HCT116 (cell line): ENCODE results near the gene LCP1. TPM values are rescaled to one million over a fixed set of nuclear protein-coding genes. Genes with fewer than 3 reads are reported as not detected.

Experiments
- ATAC-seq: fragments of 200-7000 bp; cut with Tn5 transposase; 2 replicates; pipeline ENCODE4 v1.9.1; 2020; ENCODE audit warnings: mild to moderate bottlenecking, moderate library complexity
- BruUV-seq: library from RNA; stranded (reverse); fragments of 400-500 nt; replicated peaks from 2 replicates; lab custom pipeline; 2021; lab: Mats Ljungman, UMichigan
- CTCF ChIA-PET: fragments of 300-600 bp; sonication (Branson Sonifier 250); formaldehyde crosslinking; loops from one replicate; lab custom pipeline; 2021; ENCODE audit warnings: antibody characterized with exemption; lab: Charles Lee
- POLR2A ChIA-PET: fragments of 300-600, 350-600 bp; sonication (Branson Sonifier 250); formaldehyde crosslinking; loops from one replicate; lab custom pipeline; 2021; ENCODE audit warnings: antibody characterized with exemption; lab: Charles Lee
- RAD21 ChIA-PET, 2 experiments: fragments of 300-600 bp; sonication (Branson Sonifier 250); formaldehyde crosslinking; loops; one replicate each; lab custom pipeline; 2023; ENCODE audit warnings: low total read pairs in 2 of 2; ENCODE audit not compliant: uncharacterized antibody in 2 of 2, unreplicated experiment in 2 of 2, low non-redundant PET in 1 of 2; lab: Charles Lee
- DNase-seq: peaks from one replicate; pipeline ENCODE4 v3.0.0-alpha.2; 2010; ENCODE audit warnings: low read depth, low spot score
- H2AFZ ChIP-seq: fragments of 200-600 bp; shearing (Covaris generic), sonication (generic); 2 replicates; pipeline ENCODE4 v1.6.1; 2017; ENCODE audit warnings: low read depth, mixed run types, mixed read lengths, antibody characterized with exemption, low read length; ENCODE audit not compliant: poor library complexity, severe bottlenecking
- H3K27ac ChIP-seq: 2 replicates; pipeline ENCODE4 v1.5.1; 2012; ENCODE audit warnings: low read depth, low read length
- H3K27me3 ChIP-seq: fragments of 200-600 bp; sonication (generic); 2 replicates; pipeline ENCODE4 v1.6.1; 2016; ENCODE audit warnings: mixed run types, low read length, mixed read lengths; ENCODE audit not compliant: insufficient read depth
- H3K36me3 ChIP-seq, 2 experiments: fragments of 200-500 bp in 1 of 2; fragments of 200-600 bp in 1 of 2; sonication (Bioruptor generic) in 1 of 2; sonication (generic) in 1 of 2; 2 replicates each; pipeline versions ENCODE4 v1.5.1 to v1.6.1; 2014 to 2016; ENCODE audit warnings: low read length in 2 of 2, inconsistent platforms in 1 of 2, mixed read lengths in 1 of 2, mixed run types in 1 of 2; ENCODE audit not compliant: insufficient read depth in 2 of 2, control insufficient read depth in 1 of 2
- H3K4me1 ChIP-seq, 2 experiments: fragments of 200-600 bp in 1 of 2; sonication (generic) in 1 of 2; 2 replicates each; pipeline versions ENCODE4 v1.5.1 to v1.6.1; 2012 to 2017; ENCODE audit warnings: low read length in 2 of 2, inconsistent platforms in 1 of 2, mild to moderate bottlenecking in 1 of 2, mixed read lengths in 1 of 2, mixed run types in 1 of 2, moderate library complexity in 1 of 2; ENCODE audit not compliant: insufficient read depth in 2 of 2, control insufficient read depth in 1 of 2
- H3K4me2 ChIP-seq: fragments of 200-600 bp; sonication (generic); 2 replicates; pipeline ENCODE4 v1.6.1; 2017; ENCODE audit warnings: mixed run types, low read length, mixed read lengths
- H3K4me3 ChIP-seq, 2 experiments: fragments of 200-600 bp in 1 of 2; sonication (generic) in 1 of 2; replicated peaks in 1 of 2; 2 replicates each; pipeline ENCODE4 v1.5.1; 2011 to 2016; ENCODE audit warnings: low read length in 2 of 2, control low read depth in 1 of 2, low read depth in 1 of 2, mild to moderate bottlenecking in 1 of 2, mixed read lengths in 1 of 2, mixed run types in 1 of 2
- H3K79me2 ChIP-seq: fragments of 200-600 bp; sonication (generic); 2 replicates; pipeline ENCODE4 v1.6.1; 2017; ENCODE audit warnings: mild to moderate bottlenecking, mixed run types, low read length, moderate library complexity, mixed read lengths; ENCODE audit not compliant: insufficient read depth
- H3K9ac ChIP-seq: fragments of 200-600 bp; sonication (generic); 2 replicates; pipeline ENCODE4 v1.6.1; 2016; ENCODE audit warnings: low read length, mixed read lengths
- H3K9me2 ChIP-seq: fragments of 200-600 bp; sonication (generic), shearing (Covaris generic); 2 replicates; pipeline ENCODE4 v1.6.1; 2017; ENCODE audit warnings: mixed run types, mild to moderate bottlenecking, moderate library complexity; ENCODE audit not compliant: insufficient read depth
- H3K9me3 ChIP-seq, 2 experiments: fragments of 200-500 bp in 1 of 2; fragments of 200-600 bp in 1 of 2; sonication (Bioruptor generic) in 1 of 2; sonication (generic) in 1 of 2; 2 replicates each; pipeline ENCODE4 v1.6.1; 2014 to 2017; ENCODE audit warnings: low read length in 2 of 2, mixed read lengths in 2 of 2, inconsistent platforms in 1 of 2, low read depth in 1 of 2, mild to moderate bottlenecking in 1 of 2, mixed run types in 1 of 2, moderate library complexity in 1 of 2; ENCODE audit not compliant: control insufficient read depth in 1 of 2, insufficient read depth in 1 of 2
- H4K20me1 ChIP-seq: fragments of 200-600 bp; sonication (generic), shearing (Covaris generic); 2 replicates; pipeline ENCODE4 v1.6.1; 2017; ENCODE audit warnings: mixed run types, mild to moderate bottlenecking, moderate library complexity; ENCODE audit not compliant: insufficient read depth
- CEBPB ChIP-seq: IDR thresholded peaks from 2 replicates; pipeline ENCODE4 v1.6.1; 2012; ENCODE audit warnings: low read depth
- CTCF ChIP-seq, 3 experiments: fragments of 200-600 bp in 1 of 3; sonication (generic) in 1 of 3; IDR thresholded peaks in 2 of 3; conservative IDR thresholded peaks in 1 of 3; 2 replicates each; pipeline ENCODE4 v1.5.1; 2012 to 2017; ENCODE audit warnings: low read depth in 2 of 3, low read length in 2 of 3, antibody characterized with exemption in 1 of 3, borderline replicate concordance in 1 of 3, control low read depth in 1 of 3, mild to moderate bottlenecking in 1 of 3, mixed read lengths in 1 of 3, mixed run types in 1 of 3, moderate library complexity in 1 of 3; ENCODE audit not compliant: insufficient read depth in 1 of 3
- EGR1 ChIP-seq: IDR thresholded peaks from 2 replicates; pipeline ENCODE4 v1.6.1; 2012; ENCODE audit warnings: low read depth
- ELF1 ChIP-seq: IDR thresholded peaks from 2 replicates; pipeline ENCODE4 v1.6.1; 2012; ENCODE audit warnings: low read depth, borderline replicate concordance
- EZH2 ChIP-seq: fragments of 200-600 bp; sonication (generic); IDR thresholded peaks from 2 replicates; pipeline ENCODE4 v1.6.1; 2017; ENCODE audit warnings: antibody characterized with exemption, mixed run types
- EZH2phosphoT487 ChIP-seq: fragments of 200-600 bp; IDR thresholded peaks from 2 replicates; pipeline ENCODE4 v1.6.1; 2018; ENCODE audit warnings: antibody characterized with exemption, borderline replicate concordance
- FOSL1 ChIP-seq: IDR thresholded peaks from 2 replicates; pipeline ENCODE4 v1.6.1; 2012; ENCODE audit warnings: low read depth
- POLR2AphosphoS5 ChIP-seq: IDR thresholded peaks from 2 replicates; pipeline ENCODE4 v1.6.1; 2011; ENCODE audit warnings: mild to moderate bottlenecking, low read depth, low read length, moderate library complexity
- RAD21 ChIP-seq: IDR thresholded peaks from 2 replicates; pipeline ENCODE4 v1.6.1; 2012; ENCODE audit warnings: low read depth, mild to moderate bottlenecking
- SIN3A ChIP-seq: IDR thresholded peaks from 2 replicates; pipeline ENCODE4 v1.6.1; 2012; ENCODE audit warnings: low read depth
- SP1 ChIP-seq: IDR thresholded peaks from 2 replicates; pipeline ENCODE4 v1.6.1; 2012; ENCODE audit warnings: low read depth
- TCF7L2 ChIP-seq: IDR thresholded peaks from 2 replicates; pipeline ENCODE4 v1.7.0; 2011; ENCODE audit warnings: borderline replicate concordance, inconsistent platforms; ENCODE audit not compliant: insufficient read depth, insufficient read length; ENCODE audit errors: extremely low read depth
- ZFX ChIP-seq: fragments of 450-650 bp; IDR thresholded peaks from 2 replicates; pipeline ENCODE4 v1.6.1; 2017
- ZNF274 ChIP-seq: fragments of 200-500 bp; sonication (Bioruptor generic); IDR thresholded peaks from 2 replicates; pipeline ENCODE4 v1.6.1; 2014; ENCODE audit warnings: mild to moderate bottlenecking, low read depth, low read length, inconsistent platforms
- intact Hi-C: fragments of 100-400 bp; cut with micrococcal nuclease; formaldehyde crosslinking; loops from 2 replicates; pipeline ENCODE4 v1.10.0; 2022
- total RNA-seq: library from RNA; stranded (reverse); gene quantifications from one replicate; pipeline ENCODE4 v1.2.1, GENCODE V29; 2021; ENCODE audit not compliant: unreplicated experiment
- TF ChIP-seq, protein P1 (sequence below): IDR thresholded peaks from 2 replicates; pipeline ENCODE4 v1.6.1; 2011; ENCODE audit warnings: mild to moderate bottlenecking, low read length, moderate library complexity; ENCODE audit not compliant: insufficient replicate concordance; ENCODE audit errors: extremely low read depth

Gene LCP1
- total RNA-seq, 1 experiment from 2014 or later: 2.2 TPM

DNA sequence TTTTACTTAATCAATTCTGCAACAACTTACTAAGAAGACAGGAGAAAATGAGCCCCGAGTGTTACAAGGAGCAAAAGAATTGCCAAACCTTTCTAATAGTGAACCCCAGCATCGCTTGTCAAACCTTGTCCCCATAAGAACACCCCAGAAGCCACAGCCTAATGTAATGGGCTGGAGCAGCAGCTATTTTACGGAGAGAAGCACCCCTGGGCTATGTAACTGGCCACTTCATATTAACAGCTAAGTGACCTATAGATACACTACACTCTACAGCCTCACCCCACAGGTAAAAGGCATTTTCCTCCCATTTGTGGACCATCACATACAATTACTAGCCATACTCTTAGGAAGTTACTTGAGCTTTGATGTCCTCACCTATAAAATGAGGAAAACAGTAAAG lies 49.9 kb downstream of the LCP1 start:
- Histone ChIP-seq H3K27me3 (peaks cover 35% of the 10 kb centered on the region), H4K20me1 (no peaks in the 10 kb centered on the region), H3K4me2 (no peak overlapping the region), H3K27ac (no peak overlapping the region), H2AFZ (no peak overlapping the region), H3K9me2 (no peaks in the 10 kb centered on the region), H3K9me3 (no peaks in the 10 kb centered on the region), H3K4me1 (peaks cover 16 to 18% of the 10 kb centered on the region in 2 experiments), H3K9ac (no peak overlapping the region), H3K4me3 (no peak overlapping the region)
- RAD21 ChIA-PET: no interaction called here
- POLR2A ChIA-PET: no interaction called here
- intact Hi-C loops: no loop called here
- CTCF ChIA-PET: interaction anchor here (0.8 kb wide), 1 partner anchor 324 kb away, joined by 3 read pairs; no protein-coding TSS in a partner anchor
- TF ChIP-seq FOSL1: no peak
- TF ChIP-seq TCF7L2: no peak
- no peak for TF ChIP-seq RAD21
- TF ChIP-seq POLR2AphosphoS5: no peak
- TF ChIP-seq CTCF (IDR thresholded peaks at IDR 0.05 in 2 of 3, conservative IDR thresholded peaks at IDR 0.05 in 1 of 3; ENCODE audit: borderline replicate concordance in 1 of 3, insufficient read depth in 1 of 3, low read depth in 2 of 3, low read length in 2 of 3): no peak
- no peak for TF ChIP-seq EZH2phosphoT487
- no peak for TF ChIP-seq CEBPB
- no peak for TF ChIP-seq SP1
- TF ChIP-seq, all 23 proteins: peak for 0
- BruUV-seq: no TSS peak
- no peak for ATAC-seq
- no peak for DNase-seq
- no peaks in the 10 kb centered on the region for H3K36me3 ChIP-seq
- H3K79me2 ChIP-seq: no peaks in the 10 kb centered on the region

GRCh38 chr13:46131705-46132104 lies 50.3 kb downstream of the LCP1 start:
- no peak overlapping the region for H3K4me2 ChIP-seq
- TF ChIP-seq POLR2AphosphoS5: no peak
- no peak for TF ChIP-seq EGR1
- no peak for TF ChIP-seq SP1
- no peak for TF ChIP-seq EZH2
- no peak for TF ChIP-seq ELF1
- TF ChIP-seq, protein P1, sequence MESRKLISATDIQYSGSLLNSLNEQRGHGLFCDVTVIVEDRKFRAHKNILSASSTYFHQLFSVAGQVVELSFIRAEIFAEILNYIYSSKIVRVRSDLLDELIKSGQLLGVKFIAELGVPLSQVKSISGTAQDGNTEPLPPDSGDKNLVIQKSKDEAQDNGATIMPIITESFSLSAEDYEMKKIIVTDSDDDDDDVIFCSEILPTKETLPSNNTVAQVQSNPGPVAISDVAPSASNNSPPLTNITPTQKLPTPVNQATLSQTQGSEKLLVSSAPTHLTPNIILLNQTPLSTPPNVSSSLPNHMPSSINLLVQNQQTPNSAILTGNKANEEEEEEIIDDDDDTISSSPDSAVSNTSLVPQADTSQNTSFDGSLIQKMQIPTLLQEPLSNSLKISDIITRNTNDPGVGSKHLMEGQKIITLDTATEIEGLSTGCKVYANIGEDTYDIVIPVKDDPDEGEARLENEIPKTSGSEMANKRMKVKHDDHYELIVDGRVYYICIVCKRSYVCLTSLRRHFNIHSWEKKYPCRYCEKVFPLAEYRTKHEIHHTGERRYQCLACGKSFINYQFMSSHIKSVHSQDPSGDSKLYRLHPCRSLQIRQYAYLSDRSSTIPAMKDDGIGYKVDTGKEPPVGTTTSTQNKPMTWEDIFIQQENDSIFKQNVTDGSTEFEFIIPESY: no peak
- no peak for TF ChIP-seq TCF7L2
- TF ChIP-seq ZNF274: no peak
- no peak for TF ChIP-seq ZFX
- TF ChIP-seq EZH2phosphoT487: no peak
- no peak for TF ChIP-seq SIN3A
- intact Hi-C loops: no loop called here
- H3K9me3 ChIP-seq: no peaks in the 10 kb centered on the region
- no TSS peak for BruUV-seq
- no peak overlapping the region for H3K9ac ChIP-seq
- H3K4me1 ChIP-seq: peaks cover 16 to 18% of the 10 kb centered on the region in 2 experiments
- DNase-seq (no peak), ATAC-seq (no peak)
- H3K27me3 ChIP-seq: peaks cover 35% of the 10 kb centered on the region
- H3K79me2 ChIP-seq: no peaks in the 10 kb centered on the region
- H2AFZ ChIP-seq: no peak overlapping the region
- POLR2A ChIA-PET: no interaction called here
- H3K9me2 ChIP-seq: no peaks in the 10 kb centered on the region
- H3K36me3 ChIP-seq: no peaks in the 10 kb centered on the region
- H4K20me1 ChIP-seq: no peaks in the 10 kb centered on the region
- no peak overlapping the region for H3K27ac ChIP-seq
- H3K4me3 ChIP-seq: no peak overlapping the region
- CTCF ChIA-PET: no interaction called here
- RAD21 ChIA-PET: no interaction called here
